Glomerular endothelial cell (primary cell): ENCODE data around the gene RSL1D1. TPM values are rescaled to one million over a fixed set of nuclear protein-coding genes. Genes with fewer than 3 reads are reported as not detected.

ENCODE experiments used
- DNase-seq: peaks from one replicate; pipeline ENCODE4 v3.0.0-alpha.2; 2011; ENCODE audit warnings: low read depth, low spot score; ENCODE audit errors: extremely low read depth
- total RNA-seq: library from RNA; depleted of rRNA; stranded (reverse); fragments of >200 nt; gene quantifications from 2 replicates; pipeline ENCODE4 v1.2.3, GENCODE V29; 2015

Gene RSL1D1
- 96.8 and 134 TPM in 2 replicates for total RNA-seq

DNA sequence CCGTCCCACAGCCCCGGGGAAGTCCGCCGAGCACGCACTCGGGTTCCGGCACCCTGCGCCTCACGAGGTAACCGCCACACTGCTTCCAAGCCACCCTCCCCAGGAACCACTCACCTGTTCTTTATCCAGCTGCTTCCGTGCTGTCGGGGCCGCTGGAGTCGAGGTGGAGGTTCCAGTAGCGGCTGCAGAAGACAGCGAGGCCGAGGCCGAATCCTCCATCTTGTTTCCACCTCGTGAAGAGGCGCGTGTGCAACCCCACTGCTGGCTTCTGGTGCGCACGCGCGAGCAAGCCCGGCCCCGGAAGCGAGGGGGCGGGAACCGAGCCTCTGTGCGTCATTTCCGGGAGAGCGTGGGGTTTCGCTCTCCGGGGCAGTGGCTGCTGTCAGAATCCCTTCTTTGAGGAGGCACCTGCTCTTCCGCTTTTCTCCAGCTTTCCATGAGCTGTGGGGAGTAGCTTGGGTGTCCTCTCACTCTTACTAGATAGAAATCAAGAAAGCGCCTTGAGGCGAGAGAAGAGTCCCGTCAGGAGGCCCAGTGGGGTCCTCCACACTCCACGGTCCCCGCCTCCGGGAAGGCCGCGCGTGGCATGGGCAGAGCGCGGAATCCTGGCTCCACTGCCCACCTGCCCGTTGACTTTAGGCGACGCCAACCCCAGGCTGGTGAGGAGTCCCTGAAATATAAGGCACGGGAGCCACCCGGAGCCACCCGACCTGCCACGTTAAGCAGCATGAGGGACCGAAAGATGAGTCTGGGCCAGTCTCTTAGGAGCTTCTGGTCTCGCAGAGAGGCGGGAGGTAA, at the start of gene RSL1D1:
TSS of gene RSL1D1 (minus strand) at position 249 of the 798 bp plus-strand sequence. CDS start at position 219, 30 bp downstream.
- DNase-seq, result peak; percentile 58

DNA sequence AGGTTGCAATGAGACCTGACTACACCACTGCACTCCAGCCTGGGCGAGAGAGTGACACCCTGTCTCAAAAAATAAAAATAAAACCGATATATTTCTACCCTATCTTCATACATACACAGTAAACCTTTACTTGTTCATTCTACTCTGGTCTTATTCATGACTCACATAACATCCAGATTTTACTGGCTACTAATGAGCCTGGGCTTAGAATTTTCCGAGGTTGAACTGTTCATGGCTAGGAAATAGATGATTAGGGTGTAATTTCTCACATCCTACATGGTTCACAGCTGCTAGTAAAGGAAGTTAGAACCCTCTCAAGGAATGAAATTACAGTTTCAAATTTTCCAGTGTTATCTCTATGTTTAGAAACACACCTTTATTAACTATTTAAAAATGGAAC, 49.7 kb upstream of the RSL1D1 start:
- DNase-seq, result no peak

DNA sequence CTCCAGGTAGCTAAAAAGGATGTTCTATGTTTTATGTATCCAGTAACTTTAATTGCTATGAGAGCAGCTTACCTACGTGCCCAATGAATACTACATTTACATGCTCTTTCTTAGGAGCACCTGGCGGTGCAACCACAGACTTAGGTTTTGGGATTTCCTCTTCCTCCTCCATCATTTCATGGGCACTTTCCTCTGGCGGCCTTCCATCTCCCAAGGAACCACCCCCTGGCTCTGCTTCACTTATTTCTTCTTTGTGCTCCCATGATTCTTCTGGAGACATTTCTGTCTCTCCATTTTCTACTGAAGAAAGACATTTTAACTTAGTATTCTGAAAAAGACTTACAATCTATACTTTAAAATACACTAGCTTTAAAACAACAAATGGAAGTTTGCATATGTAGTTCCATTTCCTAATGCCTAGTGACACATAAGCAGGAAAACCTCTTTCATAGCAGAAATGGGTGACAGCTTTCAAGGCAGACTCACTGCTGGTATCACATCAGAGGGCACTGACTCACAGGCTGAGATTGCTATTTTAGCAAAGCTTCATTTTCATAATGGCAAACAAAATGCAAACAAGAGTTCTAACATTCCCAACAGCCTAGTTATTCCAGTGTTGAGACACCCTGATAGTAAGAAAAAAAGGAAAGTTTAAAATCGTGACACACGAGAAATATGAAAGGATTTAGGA, 45.3 kb upstream of the RSL1D1 start:
- no peak for DNase-seq

DNA sequence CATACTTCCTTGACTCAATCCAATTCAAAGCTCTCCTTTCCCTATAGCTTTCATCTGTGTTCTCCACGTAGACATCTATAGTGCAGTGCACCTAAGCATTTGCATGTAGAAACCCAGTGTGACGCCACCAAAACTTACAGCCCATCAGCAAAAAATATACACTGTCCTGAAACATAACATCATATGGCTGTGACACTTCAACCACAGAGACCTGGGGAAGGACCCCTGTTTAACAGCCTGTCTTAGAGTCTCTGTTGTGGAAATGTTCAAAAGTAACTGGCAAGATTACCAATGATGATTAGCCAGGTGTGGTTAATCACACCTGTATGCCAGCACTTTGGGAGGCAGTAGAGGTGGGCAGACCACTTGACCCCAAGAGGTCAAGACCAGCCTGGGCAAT, 42.2 kb upstream of the RSL1D1 start:
- DNase-seq, result no peak

DNA sequence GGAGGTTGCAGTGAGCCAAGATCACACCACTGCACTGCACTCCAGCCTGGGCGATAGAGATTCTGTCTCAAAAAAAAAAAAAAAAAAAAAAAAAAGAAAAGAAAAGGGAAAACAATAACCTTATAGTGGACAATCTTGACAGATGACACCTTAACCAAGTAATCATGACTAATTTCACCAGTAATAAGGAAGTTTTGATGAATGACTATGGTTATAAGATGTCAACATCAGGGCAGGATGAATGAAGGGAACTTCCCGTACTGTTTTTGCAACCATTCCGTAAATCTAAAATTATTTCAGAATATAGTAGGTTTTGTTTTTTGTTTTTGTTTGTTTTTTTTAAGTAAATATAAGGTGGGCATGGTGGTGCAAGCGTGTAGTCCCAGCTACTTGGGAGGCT, 41.4 kb upstream of the RSL1D1 start:
- no peak for DNase-seq

DNA sequence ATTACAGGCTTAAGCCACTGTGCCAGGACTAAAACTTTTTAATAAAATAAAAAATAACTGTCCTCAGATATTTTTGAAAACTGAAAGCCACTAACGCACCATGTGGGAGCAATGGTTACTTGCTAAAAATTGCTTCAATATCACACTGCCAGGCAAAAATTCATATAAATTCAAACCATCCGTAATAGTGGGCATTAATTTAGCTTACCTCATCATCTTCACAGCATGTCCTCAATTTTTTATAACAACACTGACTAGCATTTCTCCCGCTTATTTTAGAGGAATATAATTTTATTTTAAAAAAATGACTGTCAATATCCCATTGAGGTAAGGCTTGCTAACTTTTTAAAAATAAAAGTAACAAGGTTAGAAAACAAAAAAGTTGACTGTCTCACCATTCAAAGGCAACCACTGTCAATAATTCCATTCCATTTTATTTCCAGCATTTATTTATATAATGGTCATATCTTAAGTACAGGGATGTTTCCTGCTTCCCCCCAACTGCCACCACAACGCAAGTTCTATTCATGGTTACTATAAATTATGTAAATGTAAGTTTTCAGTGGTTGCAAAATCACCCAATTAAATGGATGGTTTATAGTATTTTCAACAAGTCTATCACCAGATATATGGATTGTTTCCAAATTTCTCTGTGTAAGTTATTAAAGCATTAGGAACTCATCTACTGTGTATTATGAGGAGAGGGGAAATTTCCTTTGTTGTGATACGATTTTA, 39.1 kb upstream of the RSL1D1 start:
- no peak for DNase-seq

DNA sequence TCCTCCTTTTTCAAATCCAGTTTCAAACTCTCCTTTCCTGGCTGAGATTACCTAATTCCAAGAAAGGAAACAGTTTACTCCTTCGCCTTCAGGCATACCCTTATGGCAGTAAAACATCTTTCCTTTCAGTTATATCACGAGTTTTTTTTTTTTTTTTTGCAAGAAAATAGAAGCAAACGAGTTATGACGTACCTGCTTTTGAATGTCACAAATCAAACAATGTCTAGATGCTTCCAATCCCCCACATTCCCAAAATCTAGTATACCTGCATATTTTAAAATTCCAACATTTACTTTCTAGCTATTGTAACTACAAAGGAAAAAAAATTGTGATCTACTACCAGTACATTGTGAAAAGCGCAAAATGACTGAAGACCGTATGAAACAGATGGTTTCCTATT, 35.5 kb upstream of the RSL1D1 start:
- DNase-seq, result no peak

DNA sequence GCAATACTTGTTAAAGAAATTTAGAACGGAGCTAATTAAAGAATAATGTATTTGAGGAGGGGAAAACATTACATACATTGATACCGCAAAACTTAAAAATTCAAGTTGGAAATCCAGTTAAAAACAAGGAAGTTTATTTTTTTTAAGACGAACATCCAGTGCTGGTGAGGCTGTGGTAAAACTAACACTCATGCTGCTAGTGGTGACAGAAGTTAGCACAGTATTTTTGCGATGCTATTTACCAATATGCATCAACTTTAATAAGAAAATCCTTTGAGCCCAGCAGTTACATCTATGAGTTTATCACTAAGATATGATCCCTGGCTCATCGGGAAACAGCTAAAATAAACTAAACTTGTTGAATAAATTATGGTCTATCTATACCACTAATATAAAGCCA, 32.7 kb upstream of the RSL1D1 start:
- no peak for DNase-seq

DNA sequence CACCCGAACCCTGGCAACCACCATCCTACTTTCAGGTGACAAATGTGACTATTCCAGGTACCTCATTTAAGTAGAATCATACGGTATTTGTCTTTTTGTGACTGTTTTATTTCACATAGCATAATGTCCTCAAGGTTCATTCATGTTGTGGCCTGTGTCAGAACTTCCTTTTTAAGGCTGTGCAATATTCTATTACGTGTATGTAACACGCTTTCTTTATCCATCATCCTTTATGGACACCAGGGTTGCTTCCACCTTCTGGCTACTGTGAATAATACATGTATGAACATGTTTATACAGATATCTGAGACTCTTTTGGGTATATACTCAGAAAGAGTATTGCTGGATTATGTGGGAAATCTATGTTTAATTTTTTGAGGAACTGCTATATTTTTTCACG, 28.7 kb upstream of the RSL1D1 start:
- DNase-seq, result no peak

DNA sequence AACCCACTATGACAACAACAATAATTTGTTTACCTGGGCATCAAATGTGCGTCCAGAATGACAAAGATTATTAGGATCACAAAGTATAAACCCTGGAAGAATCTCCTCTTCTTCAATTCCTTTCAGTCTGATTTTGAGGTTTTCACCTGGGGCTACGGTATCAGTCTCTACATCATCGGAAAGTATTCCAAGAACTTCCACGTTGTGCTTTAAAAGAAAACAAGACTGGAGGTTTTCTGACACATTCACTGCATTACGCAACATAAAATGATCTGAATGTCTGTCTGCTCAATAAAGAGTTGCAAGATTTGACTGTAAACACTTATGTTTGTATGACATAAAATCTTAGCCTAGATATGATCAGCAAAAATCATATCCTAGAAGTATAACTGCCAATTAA, 26.0 kb upstream of the RSL1D1 start:
- no peak for DNase-seq

DNA sequence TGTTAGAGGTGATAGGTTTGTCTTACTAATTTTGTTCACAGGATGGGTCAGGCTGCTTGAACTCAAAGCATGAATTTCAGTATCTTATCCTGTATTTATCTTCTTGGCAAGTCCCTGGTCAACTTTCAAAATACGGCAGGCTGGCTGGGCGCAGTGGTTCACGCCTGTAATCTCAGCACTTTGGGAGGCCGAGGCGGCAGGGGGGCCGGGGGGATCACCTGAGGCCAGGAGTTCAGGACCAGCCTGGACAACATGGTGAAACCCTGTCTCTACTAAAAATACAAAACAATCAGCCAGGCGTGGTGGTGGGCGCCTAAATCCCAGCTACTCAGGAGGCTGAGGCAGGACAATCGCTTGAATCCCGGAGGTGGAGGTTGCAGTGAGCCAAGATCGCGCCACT, 25.0 kb upstream of the RSL1D1 start:
- no peak for DNase-seq

DNA sequence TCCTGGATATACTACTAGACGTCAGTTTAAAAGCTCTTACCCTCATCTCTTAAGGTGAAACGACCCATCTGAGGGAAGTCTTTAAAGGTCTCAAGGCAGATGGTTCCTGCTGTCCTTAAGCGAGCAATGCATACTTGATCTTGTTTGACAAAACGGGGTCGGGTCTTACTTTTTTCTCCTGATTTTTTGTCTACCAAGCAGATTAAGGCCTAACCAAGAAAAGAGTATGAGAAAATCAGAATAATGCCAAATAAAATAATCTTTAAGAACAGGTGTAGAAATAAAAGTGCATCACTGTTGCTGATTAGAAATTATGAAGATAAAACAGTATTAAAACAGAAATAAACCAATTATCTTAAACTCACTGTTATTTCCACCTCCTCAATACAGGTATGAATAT, 24.4 kb upstream of the RSL1D1 start:
- no peak for DNase-seq

DNA sequence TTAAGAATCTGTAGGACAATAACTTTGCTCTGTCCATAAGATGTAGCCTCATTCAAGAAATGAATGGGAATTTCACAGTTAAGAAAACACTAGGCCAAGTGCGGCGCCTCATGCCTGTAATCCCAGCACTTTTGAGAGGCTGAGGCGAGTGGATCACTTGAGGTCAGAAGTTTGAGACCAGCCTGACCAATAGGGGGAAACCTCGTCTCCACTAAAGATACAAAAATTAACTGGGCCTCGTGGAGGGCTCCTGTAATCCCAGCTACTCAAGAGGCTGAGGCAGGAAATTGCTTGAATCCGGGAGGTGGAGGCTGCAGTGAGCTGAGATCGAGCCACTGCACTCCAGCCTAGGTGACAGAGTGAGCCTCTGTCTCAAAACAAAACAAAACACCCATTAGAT, 19.9 kb upstream of the RSL1D1 start:
- DNase-seq, result no peak

DNA sequence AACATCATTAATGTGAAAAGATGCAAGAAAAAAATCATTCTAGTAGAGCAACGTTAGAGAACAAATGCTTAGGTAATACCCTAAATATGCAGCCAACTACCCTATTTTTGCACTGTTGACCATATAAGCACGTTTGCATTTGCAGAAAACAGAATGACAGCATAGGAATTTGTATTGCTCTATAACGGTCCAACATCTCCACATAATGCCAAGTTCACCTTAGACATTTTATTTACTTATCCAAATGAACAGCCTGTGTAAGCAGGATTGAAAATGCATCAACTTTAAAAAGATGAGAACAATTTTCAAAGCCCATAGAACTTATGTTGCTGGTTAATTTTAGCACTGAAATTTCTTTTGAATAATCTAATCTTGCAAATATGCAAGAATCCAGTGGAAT, 19.1 kb upstream of the RSL1D1 start:
- no peak for DNase-seq

DNA sequence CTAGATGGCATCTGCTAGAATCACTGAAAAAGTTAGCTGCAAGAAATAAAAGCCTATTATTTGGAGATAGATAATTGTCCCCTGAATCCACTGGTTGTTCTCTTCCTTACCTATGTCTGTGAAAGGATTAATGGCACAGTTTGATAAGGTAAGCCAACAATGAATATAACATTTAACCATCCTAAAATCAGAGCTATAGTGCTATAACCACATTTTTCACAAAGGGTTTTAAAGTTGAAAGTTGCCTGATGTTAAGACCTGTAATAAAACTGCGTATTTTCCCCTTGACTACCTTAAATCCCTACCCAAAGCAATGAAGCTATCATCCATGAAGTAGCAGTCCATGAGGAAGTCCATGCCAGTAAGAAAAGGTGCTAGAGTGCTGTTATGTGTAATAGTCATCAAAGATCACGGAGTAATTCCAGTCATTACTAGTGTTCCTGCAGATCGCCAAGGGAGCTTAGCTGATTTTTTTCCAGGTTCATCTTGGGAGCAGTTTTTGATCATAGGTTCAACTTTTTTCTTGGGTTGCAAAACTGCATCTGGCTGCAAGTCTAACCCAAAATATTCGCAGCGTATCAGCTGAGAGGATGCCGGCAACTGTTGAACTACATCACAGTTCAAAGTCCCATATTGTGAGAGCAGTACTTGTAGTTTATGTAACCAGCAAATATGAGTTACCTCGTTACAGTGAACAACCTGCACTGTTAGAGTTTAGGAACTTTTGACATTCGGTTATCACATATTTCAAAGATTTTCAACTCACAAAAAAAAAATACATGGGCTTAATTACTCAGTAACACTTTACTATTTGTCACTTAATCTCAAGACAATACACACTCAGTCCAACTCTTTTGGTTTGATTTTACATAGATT, 18.2 kb upstream of the RSL1D1 start:
- DNase-seq, result no peak

DNA sequence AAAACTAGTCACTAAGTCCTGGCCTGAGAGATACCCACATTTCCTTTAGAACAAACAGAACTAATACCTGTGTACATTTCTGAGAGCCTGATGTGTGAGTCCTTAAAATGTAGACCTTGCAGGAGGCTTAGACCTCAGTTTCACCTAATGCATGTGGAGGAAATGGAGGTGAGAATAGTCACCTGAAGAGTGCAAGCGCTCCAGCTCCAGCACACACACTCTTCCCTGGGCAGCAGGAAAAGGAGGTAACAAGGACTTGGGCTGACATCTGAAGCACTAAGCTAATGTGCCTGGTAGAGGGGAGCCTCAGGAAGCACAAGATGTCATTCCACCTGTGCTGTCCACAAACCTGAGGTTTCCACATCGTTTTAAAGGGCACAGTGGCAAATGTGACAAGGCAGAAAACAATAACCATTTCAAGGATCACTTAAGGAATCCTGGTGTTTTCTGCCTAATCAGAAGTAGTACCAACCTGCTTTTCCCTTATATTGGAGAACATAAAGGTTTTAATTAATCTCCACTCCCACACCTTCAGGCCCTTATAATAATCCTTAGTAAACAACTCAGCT, 17.2 kb upstream of the RSL1D1 start:
- DNase-seq, result no peak

DNA sequence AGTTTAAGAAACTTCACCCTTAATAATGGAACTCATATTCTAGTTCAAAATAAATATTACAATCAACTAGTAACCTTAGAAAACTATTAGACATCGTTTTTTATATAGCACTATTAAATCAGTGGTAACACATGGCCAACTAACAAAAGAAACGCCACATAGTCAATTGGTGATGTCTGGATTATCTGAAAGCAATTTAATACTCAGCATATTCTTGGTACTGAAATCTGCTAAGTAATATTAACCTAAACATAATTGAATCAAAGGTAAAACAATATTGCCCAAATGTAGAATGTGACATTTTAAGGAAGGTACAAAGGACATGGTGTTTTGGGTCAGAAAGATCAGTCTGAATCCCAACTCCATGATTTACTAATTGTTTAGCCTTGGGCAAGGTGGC, 11.1 kb upstream of the RSL1D1 start:
- no peak for DNase-seq

DNA sequence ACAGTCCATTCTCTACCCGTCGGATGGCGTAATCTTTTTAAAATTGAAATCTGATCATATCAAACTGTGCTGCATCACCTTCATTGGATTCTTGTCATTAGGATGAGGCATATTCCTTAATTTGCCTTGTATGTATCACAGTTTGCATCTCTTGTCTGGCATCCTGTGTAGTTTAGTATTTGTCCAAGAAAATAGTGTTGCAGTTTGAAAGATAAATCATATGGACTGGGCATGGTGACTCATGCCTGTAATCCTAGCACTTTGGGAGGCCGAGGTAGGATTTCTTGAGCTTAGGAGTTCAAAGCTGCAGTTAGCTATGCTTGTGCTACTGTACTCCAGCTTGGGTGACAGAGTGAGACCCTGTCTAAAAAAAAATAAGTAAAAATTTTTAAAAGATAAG, 5.8 kb upstream of the RSL1D1 start:
- DNase-seq, result no peak

DNA sequence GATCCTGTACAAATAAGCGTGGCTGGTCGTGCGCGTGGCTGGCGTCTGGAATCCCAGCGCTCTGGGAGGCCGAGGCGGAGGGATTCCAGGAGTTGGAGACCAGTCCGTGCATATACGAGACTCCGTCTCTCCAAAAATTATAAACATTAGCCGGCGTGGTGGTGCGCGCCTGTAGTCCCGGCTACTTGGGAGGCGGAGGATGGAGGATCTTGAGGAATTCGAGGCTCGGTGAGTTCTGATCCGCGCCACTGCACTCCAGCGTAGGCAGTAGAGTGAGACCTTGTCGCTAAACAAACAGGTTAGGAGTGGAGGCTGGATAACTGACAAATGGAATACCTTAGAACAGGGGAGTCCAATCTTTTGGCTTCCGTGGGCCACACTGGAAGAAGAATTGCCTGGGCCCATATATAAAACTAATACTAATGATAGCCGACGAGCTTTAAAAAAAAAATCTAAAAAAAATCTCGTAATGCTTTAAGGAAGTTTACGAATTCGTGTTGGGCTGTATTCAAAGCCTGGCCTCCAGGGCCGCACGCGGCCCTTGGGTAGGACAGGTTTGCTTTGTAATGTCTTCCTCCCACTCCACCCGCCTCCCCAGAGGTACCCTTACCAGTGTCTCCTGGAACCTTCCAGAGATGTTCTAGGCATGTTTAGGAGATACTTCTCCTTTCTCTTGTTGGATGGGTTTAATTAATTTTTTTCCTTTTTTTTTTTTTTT, 909 bp upstream of the RSL1D1 start:
- no peak for DNase-seq

DNA sequence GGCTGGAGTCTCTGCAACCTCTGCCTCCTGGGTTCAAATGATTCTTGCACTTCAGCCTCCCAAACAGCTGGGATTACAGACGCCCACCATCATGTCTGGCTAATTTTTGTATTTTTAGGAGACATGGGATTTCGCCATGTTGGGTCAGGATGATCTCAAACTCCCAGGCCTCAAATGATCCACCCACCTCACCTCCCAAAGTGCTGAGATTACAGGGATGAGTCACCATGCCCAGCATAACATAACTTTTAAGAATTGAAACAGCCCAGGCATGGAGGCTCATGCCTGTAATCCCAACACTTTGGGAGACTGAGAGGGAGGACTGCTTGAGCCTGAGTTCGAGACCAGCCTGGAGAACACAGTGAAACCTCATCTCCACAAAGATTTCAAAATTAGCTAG, 2.5 kb downstream of the RSL1D1 start:
- no peak for DNase-seq
